Measurements from ENCODE around the gene ELOF1.
"Not testable (repeated sequence)": the region's sequence is repeated elsewhere in the genome, so short reads cannot be mapped to it uniquely, and the experiment has no call there.

The ELOF1 gene

DNA sequence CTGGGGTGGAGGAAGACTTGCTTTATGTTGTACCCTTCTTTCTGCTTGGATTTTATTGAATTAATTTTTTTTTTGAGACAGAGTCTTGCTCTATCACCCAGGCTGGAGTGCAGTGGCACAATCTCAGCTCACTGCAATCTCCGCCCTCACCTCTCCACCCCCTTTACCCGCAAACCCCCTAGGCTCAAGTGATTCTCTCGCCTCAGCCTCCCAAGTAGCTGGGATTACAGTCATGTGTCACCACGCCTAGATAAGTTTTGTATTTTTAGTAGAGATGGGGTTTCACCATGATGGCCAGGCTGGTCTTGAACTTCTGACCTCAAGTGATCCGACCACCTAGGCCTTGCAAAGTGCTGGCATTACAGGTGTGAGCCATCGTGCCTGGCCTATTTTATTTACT, 14.3 kb upstream of the ELOF1 start:
- not testable (repeated sequence) for DNase-seq (ENCODE audit: extremely low read depth in 1 of 2, low read depth in 1 of 2)

DNA sequence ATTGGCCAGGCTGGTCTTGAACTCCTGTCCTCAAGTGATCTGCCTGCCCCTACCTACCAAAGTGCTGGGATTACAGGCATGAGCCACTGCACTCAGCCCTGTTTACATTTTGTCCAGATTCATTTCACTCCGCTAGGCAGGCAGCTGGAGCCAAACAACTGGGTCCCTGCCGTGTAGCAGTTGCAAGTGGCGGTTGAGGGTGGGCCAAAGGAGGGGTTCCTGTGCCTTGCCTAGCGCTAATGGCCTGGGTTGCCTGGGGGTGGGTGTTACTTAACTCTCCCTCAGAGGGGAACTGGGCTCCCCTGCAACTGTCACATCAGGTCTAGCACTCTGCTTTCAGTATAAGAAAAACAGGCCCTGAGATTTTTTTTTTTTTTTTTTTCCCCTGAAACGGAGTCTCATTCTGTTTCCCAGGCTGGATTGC, 11.0 kb upstream of the ELOF1 start:
- no peak for DNase-seq (ENCODE audit: extremely low read depth in 1 of 2, low read depth in 1 of 2)

DNA sequence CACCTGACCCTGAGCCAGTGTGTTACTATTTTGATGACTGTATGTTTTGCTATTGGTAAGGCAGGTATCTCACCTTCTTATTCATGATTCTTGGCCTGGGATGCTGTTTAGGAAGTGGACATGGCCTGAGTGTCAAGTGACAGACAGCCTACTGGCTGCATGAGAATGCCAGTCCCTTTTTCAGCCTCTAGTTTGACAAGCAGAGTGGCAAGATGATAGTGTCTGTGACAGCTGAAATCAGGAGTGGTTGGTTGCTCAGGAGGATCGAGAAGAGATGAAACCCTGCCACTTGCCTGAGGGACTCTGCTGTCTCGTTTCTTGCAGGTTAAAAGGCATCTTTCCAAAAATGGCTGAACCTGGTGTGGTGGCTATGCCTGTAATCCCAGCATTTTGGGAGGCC, 7.1 kb upstream of the ELOF1 start:
- DNase-seq (ENCODE audit: extremely low read depth in 1 of 2, low read depth in 1 of 2) = no peak

DNA sequence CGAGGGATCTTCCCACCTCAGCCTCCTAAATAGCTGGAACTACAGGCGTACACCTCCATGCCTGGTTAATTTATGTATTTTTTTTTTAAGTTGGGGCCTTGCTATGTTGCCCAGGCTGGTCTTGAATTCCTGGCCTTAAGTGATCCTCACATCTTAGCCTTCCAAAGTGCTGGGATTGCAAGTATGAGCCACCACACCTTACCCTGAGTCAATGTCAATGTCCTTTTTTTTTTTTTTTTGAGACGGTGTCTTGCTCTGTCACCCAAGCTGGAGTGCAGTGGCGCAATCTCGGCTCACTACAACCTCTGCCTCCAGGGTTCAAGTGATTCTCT, 6.6 kb upstream of the ELOF1 start:
- DNase-seq (ENCODE audit: extremely low read depth in 1 of 2, low read depth in 1 of 2) = not testable (repeated sequence)

DNA sequence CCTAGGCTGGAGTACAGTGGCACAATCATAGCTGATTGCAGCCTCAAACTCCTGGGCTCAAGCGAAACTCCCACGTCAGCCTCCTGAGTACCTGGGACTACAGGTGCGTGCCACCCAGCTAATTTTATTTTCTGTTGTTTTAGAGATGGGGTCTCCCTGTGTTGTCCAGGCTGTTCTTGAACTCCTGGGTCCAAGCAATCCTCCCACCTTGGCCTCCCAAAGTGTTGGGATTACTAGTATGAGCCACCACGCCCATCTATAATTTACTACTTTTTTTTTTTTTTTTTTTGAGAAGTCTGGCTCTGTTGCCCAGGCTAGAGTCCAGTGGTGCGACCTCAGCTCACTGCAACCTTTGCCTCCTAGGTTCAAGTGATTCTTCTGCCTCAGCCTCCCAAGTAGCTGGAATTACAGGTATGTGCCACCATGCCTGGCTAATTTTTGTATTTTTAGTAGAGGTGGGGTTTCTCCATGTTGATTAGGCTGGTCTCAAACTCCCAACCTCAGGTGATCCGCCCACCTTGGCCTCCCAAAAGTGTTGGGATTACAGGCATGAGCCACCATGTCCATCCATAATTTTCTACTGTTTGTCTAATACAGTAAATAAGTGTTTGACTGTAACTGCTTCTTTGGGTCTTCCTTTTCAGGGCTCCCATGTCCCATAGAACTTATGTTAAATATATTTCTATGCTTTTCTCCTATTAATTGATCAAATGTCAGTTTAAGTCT, 5.2 kb upstream of the ELOF1 start:
- not testable (repeated sequence) for DNase-seq (ENCODE audit: extremely low read depth in 1 of 2, low read depth in 1 of 2)

DNA sequence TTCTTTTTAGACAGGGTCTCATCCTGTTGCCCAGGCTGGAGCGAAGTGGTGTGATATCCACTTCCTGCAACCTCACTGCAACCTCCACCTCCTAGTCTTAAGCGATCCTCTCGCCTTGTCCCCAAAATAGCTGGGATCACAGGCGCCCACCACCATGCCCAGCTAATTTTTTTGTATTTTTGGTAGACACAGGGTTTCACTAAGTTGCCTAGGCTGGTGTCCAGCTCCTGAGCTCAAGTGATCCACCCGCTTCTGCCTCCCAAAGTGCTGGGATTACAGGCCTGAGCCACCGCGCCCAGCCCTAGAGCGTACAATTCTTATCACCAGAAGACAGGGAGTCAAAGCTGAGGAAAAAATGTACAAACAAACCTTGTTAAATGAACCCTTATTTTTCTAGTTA, 4.5 kb upstream of the ELOF1 start:
- DNase-seq (ENCODE audit: extremely low read depth in 1 of 2, low read depth in 1 of 2) = no peak

GRCh38 chr19:11560404-11561051, 1.5 kb upstream of the ELOF1 start:
- DNase-seq (ENCODE audit: extremely low read depth in 1 of 2, low read depth in 1 of 2) = peak; percentile 22 to 66

DNA sequence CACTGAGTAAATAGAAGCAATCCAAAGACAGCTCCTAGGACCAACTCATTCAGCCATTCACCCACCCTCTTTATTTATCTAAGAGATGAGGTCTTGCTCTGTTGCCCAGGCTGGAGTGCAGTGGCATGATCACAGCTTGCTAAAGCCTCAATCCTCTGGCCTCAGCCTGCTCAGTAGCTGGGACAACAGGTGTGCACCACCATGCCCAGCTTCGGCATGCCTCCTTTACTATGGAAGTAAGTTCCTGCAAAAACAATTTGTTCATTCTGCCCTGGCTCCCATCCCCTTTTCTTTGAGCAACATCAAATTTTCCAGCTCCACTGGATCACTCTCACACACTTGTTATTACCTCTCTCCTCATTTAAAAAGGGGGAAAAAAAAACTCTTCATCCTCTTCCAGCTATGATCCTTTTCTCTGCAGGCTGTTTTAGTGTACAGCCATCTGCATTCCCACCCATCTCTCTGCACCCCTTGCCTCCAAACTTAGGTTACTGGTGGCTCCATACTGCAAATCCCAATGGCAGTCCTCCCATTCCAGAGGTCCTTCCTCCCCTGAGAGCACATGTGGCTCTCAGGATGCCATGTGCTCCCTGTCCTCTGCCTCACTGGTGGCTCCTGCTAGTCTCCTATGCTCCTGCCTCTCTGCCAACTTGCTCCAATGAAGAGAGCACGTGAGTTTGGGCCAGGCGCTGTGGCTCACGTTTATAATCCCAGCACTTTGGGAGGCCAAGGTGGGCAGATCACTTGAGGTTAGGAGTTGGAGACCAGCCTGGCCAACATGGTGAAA, 2.2 kb downstream of the ELOF1 start:
- no peak for DNase-seq (ENCODE audit: extremely low read depth in 1 of 2, low read depth in 1 of 2)

DNA sequence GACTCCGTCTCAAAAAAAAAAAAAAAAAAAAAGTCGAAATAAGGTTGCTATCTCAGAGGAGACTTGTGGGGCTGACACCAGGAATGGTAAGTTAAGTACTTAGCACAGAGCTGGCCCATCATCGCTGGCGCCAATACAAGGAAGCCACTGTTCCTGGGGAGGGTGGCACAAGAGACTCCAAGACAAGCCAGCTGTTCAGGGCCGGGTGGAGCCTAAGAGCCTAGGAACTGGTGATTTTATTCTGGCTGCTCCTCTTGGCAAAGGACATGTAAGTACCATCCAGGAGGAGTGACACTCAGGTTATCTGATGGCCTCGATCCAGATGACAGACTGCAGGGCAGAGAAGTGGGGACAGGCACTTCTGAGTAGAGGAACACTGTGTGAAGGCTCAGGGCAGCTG, 3.8 kb downstream of the ELOF1 start:
- no peak for DNase-seq (ENCODE audit: extremely low read depth in 1 of 2, low read depth in 1 of 2)

DNA sequence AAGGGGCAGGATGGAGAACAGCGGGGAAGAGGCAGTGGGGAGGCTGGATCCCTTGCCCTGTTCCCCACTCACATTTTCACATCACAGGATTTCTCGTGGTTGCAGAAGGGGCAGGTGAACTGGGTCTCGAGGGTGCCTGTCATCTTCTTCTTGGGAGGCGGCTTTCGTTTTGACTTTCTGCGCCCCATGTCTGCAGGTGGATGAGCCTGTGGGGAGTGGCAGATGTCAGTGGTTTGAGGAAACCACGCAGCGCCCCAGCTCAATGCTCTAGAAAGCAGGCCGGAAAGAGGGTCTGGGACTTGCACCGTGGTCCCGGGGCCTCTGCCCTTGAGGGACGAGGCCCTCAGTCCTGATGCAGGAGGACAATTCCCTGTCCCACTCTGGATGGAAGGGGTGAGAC, 4.9 kb downstream of the ELOF1 start:
- no peak for DNase-seq (ENCODE audit: extremely low read depth in 1 of 2, low read depth in 1 of 2)

- no peak for DNase-seq (ENCODE audit: extremely low read depth in 1 of 2, low read depth in 1 of 2)
Observed at GRCh38 chr19:11552666-11553372, 6.2 kb downstream of the ELOF1 start.

- DNase-seq (ENCODE audit: extremely low read depth in 1 of 2, low read depth in 1 of 2) = no peak
Observed at GRCh38 chr19:11551603-11552235, 7.3 kb downstream of the ELOF1 start.

DNA sequence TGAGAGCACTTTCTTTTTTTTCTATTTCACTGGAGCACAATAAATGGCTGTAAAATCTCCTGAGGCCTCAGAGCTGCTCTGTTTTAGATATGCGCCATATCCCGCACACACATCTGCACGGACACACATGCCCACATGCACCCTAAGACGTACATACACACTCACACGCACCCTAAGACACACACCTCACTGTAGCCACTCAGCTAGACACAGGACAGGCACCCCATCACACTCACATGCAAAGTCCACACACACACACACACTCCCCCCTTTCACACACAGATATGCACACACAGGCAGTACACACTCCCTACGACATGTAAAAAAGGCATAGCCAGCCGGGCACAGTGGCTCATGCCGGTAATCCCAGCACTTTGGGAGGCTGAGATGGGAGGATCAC, 8.8 kb downstream of the ELOF1 start:
- no peak for DNase-seq (ENCODE audit: extremely low read depth in 1 of 2, low read depth in 1 of 2)

DNA sequence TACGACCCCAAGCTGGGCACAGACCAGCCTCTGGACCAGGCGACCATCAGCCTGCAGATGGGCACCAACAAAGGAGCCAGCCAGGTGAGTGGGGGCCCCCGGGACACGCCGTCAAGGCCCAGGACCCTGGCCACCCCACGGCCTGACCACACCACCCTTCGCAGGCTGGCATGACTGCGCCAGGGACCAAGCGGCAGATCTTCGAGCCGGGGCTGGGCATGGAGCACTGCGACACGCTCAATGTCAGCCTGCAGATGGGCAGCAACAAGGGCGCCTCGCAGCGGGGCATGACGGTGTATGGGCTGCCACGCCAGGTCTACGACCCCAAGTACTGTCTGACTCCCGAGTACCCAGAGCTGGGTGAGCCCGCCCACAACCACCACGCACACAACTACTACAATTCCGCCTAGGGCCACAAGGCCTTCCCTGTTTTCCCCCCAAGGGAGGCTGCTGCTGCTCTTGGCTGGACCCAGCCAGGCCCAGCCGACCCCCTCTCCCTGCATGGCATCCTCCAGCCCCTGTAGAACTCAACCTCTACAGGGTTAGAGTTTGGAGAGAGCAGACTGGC, 9.6 kb downstream of the ELOF1 start:
- DNase-seq (ENCODE audit: extremely low read depth in 1 of 2, low read depth in 1 of 2) = no peak

DNA sequence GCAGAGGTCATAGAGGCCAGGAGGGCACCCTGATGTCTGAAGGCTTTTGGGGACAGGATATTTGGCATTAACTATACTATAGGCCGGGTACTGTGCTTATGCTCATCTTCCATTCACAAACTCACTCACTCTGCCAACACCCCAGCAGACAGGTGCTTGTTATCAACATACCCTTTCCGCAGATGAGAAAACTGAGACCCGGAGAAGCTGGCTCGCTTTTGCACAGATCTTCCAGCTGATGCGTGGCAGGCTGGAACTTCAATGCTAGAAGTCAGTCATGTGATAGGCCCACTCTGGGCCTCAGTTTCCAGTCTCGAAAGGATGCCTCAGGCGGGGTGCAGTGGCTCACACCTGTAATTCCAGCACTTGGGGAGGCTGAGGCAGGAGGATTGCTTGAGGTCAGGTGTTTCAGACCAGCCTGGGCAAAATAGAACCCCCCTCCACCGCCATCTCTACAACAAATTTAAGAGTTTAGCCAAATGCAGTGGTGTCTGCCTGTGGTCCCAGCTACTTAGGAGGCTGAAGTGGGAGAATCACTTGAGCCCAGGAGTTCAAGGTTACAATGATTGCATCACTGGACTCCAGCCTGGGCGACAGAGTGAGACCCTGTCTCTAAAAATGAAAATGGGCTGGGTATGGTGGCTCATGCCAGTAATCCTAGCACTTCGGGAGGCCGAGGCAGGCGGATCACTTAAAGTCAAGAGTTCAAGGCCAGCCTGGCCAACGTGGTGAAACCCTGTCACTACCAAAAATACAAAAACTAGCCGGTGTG, 10.9 kb downstream of the ELOF1 start:
- DNase-seq (ENCODE audit: extremely low read depth in 1 of 2, low read depth in 1 of 2) = no peak

GRCh38 chr19:11541238-11541637, 17.8 kb downstream of the ELOF1 start:
- DNase-seq (ENCODE audit: extremely low read depth in 1 of 2, low read depth in 1 of 2) = no peak

GRCh38 chr19:11540645-11541044, 18.4 kb downstream of the ELOF1 start:
- no peak for DNase-seq (ENCODE audit: extremely low read depth in 1 of 2, low read depth in 1 of 2)

DNA sequence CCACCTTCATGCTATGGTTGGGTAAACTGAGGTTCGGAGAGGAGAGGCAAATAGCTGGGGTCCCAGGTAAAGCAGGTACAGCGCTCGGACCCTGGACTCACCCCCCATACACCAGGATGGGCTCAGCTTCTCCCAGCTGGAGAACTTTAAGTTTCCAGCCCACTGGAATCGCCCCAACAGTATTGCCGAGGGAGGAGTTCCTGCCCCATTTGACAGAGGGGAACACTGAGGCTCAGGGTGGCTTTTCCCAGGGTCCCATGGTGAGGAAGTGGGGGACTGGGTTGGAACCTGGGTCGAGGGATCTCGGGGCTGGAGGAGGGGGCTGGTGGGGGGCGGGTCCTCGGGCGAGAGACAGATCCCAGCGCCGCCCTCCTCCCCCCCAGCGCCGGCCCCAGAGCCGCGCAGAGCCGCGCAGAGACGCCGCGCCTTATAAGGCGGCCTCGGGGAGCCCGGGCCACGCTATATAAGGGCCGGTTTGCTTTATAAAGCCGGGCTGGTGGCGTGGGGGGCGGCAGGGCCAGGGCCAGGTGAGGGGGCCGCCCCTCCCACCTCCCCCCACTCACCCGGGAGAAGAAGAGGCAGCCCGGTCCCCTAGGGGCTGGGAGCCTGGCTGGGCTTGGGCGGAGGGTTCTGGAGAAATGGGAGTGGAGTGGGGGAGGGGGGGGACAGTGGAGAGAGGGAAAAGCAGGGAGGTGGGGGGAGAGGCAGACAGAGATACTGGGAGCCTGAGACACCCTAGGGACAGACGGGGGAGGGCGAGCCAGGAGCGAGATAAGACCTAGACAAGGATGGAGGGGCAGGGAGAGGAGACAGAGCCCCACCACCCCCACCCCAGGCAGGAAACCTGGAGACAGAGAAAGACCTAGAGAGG, 19.3 kb downstream of the ELOF1 start:
- no peak for DNase-seq (ENCODE audit: extremely low read depth in 1 of 2, low read depth in 1 of 2)

Data from stimulated activated CD8-positive, alpha-beta memory T cell treated with anti-CD3 and anti-CD28 coated beads, Interleukin-7, amount 100 ng/mL, for 48 hours (primary cell).